ENCODE results near the gene CDK12. TPM values are rescaled to one million over a fixed set of nuclear protein-coding genes. Genes with fewer than 3 reads are reported as not detected.

CDK12 gene
- total and polyA plus RNA-seq, 4 donors: 7.5 to 30.3 (median 15.0) TPM

DNA sequence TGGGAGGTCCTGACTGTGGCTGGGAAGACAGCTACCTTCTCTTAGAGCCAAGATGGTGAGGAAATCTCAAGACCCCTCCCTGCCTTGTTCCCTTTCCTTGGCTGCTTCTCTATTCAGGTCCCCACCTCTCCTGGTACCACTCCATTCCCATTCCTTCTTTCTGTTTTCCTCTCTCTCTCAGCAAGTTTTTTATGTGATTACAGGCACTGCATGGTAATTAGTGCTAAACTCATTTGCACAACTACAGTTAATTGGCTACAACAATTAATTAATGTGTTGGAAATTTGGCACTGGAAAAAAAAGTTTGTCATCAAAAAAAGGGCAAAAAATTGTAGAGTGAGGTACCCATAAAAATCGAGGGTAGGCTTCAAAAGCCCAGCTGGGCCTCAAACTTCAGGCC, 101.1 kb downstream of the CDK12 start:
- no peaks in the 10 kb centered on the region for H3K4me1 ChIP-seq (ENCODE audit: control insufficient read depth in 4 of 4, insufficient read depth in 4 of 4, low read length in 3 of 4)
- DNase-seq (ENCODE audit: low spot score): no peak
- H3K4me3 ChIP-seq (ENCODE audit: low read depth in 1 of 3, low read length in 3 of 3): no peak overlapping the region
- H3K27ac ChIP-seq (ENCODE audit: low read depth in 1 of 2, low read length in 2 of 2): no peak overlapping the region
- no peak overlapping the region for H3K9ac ChIP-seq (ENCODE audit: low read depth in 1 of 2, low read length in 2 of 2)
- TF ChIP-seq HNF4G (IDR thresholded peaks at IDR 0.05): no peak
- TF ChIP-seq, protein P1, sequence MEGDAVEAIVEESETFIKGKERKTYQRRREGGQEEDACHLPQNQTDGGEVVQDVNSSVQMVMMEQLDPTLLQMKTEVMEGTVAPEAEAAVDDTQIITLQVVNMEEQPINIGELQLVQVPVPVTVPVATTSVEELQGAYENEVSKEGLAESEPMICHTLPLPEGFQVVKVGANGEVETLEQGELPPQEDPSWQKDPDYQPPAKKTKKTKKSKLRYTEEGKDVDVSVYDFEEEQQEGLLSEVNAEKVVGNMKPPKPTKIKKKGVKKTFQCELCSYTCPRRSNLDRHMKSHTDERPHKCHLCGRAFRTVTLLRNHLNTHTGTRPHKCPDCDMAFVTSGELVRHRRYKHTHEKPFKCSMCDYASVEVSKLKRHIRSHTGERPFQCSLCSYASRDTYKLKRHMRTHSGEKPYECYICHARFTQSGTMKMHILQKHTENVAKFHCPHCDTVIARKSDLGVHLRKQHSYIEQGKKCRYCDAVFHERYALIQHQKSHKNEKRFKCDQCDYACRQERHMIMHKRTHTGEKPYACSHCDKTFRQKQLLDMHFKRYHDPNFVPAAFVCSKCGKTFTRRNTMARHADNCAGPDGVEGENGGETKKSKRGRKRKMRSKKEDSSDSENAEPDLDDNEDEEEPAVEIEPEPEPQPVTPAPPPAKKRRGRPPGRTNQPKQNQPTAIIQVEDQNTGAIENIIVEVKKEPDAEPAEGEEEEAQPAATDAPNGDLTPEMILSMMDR (IDR thresholded peaks at IDR 0.05; ENCODE audit: low read depth, low read length, missing input control): no peak
- TF ChIP-seq EGR1 (IDR thresholded peaks at IDR 0.05; ENCODE audit: low read depth in 2 of 2): no peak
- no peak for TF ChIP-seq NR2F2 (IDR thresholded peaks at IDR 0.05)
- TF ChIP-seq FOXA2 (IDR thresholded peaks at IDR 0.05): no peak
- no peak for TF ChIP-seq HNF4A (conservative IDR thresholded peaks at IDR 0.05)
- no peaks in the 10 kb centered on the region for H3K27me3 ChIP-seq (ENCODE audit: control insufficient read depth in 4 of 4, insufficient read depth in 4 of 4, low read length in 3 of 4)
- no peaks in the 10 kb centered on the region for H3K9me3 ChIP-seq (ENCODE audit: control insufficient read depth in 4 of 4, low read length in 3 of 4)
- H3K36me3 ChIP-seq (ENCODE audit: control insufficient read depth in 4 of 4, insufficient read depth in 3 of 4, low read depth in 1 of 4, low read length in 3 of 4): peaks cover 9 to 45% (median 19%) of the 10 kb centered on the region in 4 donors
- 86% methylated on average over 1 of the region's 1 CpG for WGBS

DNA sequence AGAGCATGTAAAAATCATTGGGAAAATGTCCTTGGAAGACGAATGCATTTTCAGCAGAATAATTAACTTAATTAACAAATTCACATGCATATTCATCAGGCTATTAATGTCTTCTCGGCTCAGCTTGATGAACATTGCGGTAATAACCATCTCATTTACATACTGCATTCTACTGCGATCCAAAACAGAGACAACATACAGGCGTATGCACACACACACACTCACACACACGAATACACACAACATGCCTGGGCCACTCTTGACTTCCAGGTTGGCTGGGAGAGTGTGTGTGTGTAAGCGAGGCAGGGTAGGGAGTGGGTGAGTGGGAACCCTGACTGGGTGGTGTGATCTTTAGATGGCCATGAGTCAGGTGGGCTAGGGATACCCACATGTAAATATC, 101.7 kb downstream of the CDK12 start:
- Histone ChIP-seq H3K9ac (ENCODE audit: low read depth in 1 of 2, low read length in 2 of 2) (no peak overlapping the region), H3K4me3 (ENCODE audit: low read depth in 1 of 3, low read length in 3 of 3) (no peak overlapping the region), H3K27ac (ENCODE audit: low read depth in 1 of 2, low read length in 2 of 2) (no peak overlapping the region), H3K9me3 (ENCODE audit: control insufficient read depth in 4 of 4, low read length in 3 of 4) (no peaks in the 10 kb centered on the region), H3K4me1 (ENCODE audit: control insufficient read depth in 4 of 4, insufficient read depth in 4 of 4, low read length in 3 of 4) (no peaks in the 10 kb centered on the region), H3K27me3 (ENCODE audit: control insufficient read depth in 4 of 4, insufficient read depth in 4 of 4, low read length in 3 of 4) (no peaks in the 10 kb centered on the region), H3K36me3 (ENCODE audit: control insufficient read depth in 4 of 4, insufficient read depth in 3 of 4, low read depth in 1 of 4, low read length in 3 of 4) (peaks cover 9 to 42% (median 15%) of the 10 kb centered on the region in 4 donors)
- TF ChIP-seq RXRA (IDR thresholded peaks at IDR 0.05): no peak
- no peak for TF ChIP-seq FOXA2 (IDR thresholded peaks at IDR 0.05)
- no peak for TF ChIP-seq EGR1 (IDR thresholded peaks at IDR 0.05; ENCODE audit: low read depth in 2 of 2)
- no peak for TF ChIP-seq NR2F2 (IDR thresholded peaks at IDR 0.05)
- TF ChIP-seq, protein P2, sequence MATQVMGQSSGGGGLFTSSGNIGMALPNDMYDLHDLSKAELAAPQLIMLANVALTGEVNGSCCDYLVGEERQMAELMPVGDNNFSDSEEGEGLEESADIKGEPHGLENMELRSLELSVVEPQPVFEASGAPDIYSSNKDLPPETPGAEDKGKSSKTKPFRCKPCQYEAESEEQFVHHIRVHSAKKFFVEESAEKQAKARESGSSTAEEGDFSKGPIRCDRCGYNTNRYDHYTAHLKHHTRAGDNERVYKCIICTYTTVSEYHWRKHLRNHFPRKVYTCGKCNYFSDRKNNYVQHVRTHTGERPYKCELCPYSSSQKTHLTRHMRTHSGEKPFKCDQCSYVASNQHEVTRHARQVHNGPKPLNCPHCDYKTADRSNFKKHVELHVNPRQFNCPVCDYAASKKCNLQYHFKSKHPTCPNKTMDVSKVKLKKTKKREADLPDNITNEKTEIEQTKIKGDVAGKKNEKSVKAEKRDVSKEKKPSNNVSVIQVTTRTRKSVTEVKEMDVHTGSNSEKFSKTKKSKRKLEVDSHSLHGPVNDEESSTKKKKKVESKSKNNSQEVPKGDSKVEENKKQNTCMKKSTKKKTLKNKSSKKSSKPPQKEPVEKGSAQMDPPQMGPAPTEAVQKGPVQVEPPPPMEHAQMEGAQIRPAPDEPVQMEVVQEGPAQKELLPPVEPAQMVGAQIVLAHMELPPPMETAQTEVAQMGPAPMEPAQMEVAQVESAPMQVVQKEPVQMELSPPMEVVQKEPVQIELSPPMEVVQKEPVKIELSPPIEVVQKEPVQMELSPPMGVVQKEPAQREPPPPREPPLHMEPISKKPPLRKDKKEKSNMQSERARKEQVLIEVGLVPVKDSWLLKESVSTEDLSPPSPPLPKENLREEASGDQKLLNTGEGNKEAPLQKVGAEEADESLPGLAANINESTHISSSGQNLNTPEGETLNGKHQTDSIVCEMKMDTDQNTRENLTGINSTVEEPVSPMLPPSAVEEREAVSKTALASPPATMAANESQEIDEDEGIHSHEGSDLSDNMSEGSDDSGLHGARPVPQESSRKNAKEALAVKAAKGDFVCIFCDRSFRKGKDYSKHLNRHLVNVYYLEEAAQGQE (IDR thresholded peaks at IDR 0.05): no peak
- no peak for TF ChIP-seq HNF4G (IDR thresholded peaks at IDR 0.05)
- TF ChIP-seq FOXA1 (IDR thresholded peaks at IDR 0.05): no peak
- TF ChIP-seq, protein P3, sequence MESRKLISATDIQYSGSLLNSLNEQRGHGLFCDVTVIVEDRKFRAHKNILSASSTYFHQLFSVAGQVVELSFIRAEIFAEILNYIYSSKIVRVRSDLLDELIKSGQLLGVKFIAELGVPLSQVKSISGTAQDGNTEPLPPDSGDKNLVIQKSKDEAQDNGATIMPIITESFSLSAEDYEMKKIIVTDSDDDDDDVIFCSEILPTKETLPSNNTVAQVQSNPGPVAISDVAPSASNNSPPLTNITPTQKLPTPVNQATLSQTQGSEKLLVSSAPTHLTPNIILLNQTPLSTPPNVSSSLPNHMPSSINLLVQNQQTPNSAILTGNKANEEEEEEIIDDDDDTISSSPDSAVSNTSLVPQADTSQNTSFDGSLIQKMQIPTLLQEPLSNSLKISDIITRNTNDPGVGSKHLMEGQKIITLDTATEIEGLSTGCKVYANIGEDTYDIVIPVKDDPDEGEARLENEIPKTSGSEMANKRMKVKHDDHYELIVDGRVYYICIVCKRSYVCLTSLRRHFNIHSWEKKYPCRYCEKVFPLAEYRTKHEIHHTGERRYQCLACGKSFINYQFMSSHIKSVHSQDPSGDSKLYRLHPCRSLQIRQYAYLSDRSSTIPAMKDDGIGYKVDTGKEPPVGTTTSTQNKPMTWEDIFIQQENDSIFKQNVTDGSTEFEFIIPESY (IDR thresholded peaks at IDR 0.05): no peak
- no peak for TF ChIP-seq SP1 (IDR thresholded peaks at IDR 0.05)
- no peak for TF ChIP-seq HNF4A (conservative IDR thresholded peaks at IDR 0.05)
- TF ChIP-seq, protein P1 (IDR thresholded peaks at IDR 0.05; ENCODE audit: low read depth, low read length, missing input control): no peak
- no peak for TF ChIP-seq GABPA (IDR thresholded peaks at IDR 0.05 in 1 of 2, conservative IDR thresholded peaks at IDR 0.05 in 1 of 2)
- no peak for TF ChIP-seq RAD21 (IDR thresholded peaks at IDR 0.05)
- TF ChIP-seq, protein P4, sequence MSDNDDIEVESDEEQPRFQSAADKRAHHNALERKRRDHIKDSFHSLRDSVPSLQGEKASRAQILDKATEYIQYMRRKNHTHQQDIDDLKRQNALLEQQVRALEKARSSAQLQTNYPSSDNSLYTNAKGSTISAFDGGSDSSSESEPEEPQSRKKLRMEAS (IDR thresholded peaks at IDR 0.05): no peak
- no peak for TF ChIP-seq JUND (IDR thresholded peaks at IDR 0.05)
- no peak for TF ChIP-seq TAF1 (conservative IDR thresholded peaks at IDR 0.05)
- TF ChIP-seq, protein P5, sequence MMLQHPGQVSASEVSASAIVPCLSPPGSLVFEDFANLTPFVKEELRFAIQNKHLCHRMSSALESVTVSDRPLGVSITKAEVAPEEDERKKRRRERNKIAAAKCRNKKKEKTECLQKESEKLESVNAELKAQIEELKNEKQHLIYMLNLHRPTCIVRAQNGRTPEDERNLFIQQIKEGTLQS (IDR thresholded peaks at IDR 0.05): no peak
- DNase-seq (ENCODE audit: low spot score): no peak
- WGBS: 94% methylated on average over 7 of the region's 7 CpGs

Measured in liver (tissue), 9 donors.